Fibroblast of villous mesenchyme (primary cell): ENCODE data around the gene SYCP3. TPM values are rescaled to one million over a fixed set of nuclear protein-coding genes. Genes with fewer than 3 reads are reported as not detected.

Source experiments
- DNase-seq: peaks from one replicate; pipeline ENCODE4 v3.0.0-alpha.2; 2010; ENCODE audit warnings: low read depth
- H3K4me3 ChIP-seq: 2 replicates; pipeline ENCODE4 v1.5.1; 2011; ENCODE audit warnings: low read depth, mild to moderate bottlenecking, low read length
- CTCF ChIP-seq: IDR thresholded peaks from 2 replicates; pipeline ENCODE4 v1.5.1; 2012; ENCODE audit warnings: low read depth, mild to moderate bottlenecking, low read length; ENCODE audit not compliant: insufficient read depth
- total RNA-seq: library from RNA; depleted of rRNA; stranded (reverse); fragments of >200 nt; gene quantifications from 2 replicates; pipeline ENCODE4 v1.2.3, GENCODE V29; 2012

The SYCP3 gene
- total RNA-seq, 1 donor = under 0.01 TPM

DNA sequence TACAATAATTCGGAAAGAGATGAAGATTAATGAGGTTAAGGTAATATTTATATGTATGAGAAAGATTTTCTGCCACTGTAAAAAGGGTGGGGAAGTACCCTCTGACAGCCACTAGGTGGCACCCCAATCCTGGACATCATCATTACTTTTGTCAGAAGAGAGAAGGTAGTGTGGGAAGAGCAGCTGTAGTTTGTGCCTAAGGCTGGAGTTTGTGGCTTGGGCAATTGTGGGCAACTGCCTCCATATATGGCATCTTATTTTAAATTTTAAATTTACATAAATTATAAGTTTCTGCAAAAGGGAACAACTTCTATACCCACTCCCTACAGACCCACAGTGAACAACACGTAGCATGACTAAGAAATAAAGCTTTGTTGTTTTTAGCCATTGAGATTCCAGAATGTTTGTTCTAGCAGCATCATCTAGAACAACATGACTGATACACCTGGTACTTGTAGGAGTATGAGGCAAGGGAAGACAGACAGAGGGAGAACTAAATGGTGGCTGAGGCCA is 34.4 kb upstream of the SYCP3 start:
- peak; percentile 93 for TF ChIP-seq CTCF
- no peak overlapping the region for H3K4me3 ChIP-seq
- peak; percentile 81 for DNase-seq

DNA sequence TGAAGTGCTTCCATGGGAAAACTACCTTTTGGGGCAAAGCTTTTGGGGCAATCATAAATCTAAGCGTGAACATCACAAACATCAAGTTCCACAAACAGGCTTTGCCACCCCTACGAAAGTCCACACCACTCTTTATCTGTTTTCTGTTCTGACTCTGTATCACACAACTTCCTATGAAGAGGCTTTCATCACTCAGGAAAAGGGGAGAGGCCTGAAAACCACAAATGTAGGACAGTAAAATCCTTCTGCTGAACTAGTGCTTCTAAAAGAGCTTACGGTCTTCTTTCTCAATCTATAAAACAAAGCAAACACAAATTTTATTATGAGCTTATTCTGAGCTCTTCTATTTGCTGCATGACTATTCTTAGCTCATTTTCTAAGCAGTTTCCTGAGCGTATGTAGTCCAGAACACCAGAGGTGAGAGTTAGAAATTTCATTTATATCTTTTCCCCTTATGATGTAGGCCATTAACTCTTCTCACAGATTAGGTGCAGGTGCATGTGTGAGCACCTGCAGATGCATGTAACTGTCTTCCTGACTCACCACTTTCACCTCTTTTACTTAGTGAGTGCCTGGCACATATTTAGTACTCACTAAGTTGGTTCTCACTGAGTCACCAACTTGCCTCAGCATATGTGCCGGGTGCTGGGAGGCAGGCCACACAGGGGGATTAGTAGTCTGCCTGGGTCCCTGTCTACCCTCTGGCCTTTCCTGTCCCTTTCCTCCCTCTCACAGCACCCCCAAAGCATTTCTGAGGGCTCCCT is 32.9 kb upstream of the SYCP3 start:
- TF ChIP-seq CTCF = no peak
- H3K4me3 ChIP-seq = no peak overlapping the region
- DNase-seq = peak; percentile 20

GRCh38 chr12:101769865-101770264 is 30.6 kb upstream of the SYCP3 start:
- no peak for TF ChIP-seq CTCF
- no peak for DNase-seq
- H3K4me3 ChIP-seq = no peak overlapping the region

DNA sequence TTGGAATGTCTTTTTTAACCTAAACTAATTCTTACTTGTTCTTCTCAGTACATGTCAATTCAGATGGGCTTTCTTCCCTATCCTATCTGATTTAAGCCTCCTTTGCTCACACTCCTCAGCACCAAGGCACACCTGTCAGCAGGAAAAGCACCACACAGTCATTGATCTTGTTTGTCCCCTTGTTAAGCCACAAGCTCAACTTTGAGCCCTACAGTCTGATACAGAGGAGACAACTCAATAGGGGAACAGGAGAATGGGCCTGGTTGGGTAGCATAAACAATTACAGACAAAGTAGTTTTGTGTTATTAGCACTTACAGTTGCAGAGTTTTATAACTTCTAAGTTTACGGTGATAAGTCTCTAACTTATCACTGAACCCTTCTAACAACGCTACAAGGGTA is 29.5 kb upstream of the SYCP3 start:
- DNase-seq = no peak
- TF ChIP-seq CTCF = no peak
- H3K4me3 ChIP-seq = no peak overlapping the region

GRCh38 chr12:101767537-101767936 is 28.3 kb upstream of the SYCP3 start:
- DNase-seq = no peak
- no peak for TF ChIP-seq CTCF
- H3K4me3 ChIP-seq = no peak overlapping the region

DNA sequence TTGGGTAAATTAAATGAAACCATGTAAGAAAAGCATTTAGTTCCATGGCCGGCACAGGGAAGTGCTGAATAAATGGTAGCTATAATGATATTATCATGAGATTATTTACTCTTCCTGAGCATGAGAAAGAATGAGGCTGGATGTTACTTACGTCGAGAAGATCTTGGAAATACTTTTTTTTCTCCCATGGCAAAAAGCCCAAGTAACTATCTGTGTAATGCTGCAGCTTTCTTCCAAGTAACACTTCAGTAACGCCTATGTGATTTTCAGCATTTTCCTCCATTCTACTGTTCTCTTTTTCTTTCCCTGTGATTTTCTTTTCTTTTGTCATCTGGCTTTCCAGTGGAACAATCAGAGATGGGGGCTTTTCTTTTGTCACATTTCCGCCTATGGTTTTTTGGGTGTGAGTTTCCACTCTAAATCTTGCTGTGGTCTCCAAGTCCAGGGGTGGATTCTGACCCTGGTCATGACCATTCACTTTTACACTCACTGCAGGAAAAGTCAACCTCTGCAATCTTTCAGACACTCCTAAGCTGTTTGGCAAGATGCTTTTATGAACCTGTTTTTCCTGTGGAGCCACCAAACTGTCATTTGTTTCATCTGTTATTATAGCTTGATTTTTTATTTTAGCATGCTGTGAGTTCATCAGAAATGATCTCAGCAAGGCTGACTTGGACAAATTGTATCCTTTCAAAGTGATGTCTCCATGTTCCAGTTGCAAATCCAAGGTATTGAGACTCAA is 25.0 kb upstream of the SYCP3 start:
- DNase-seq = peak; percentile 45
- no peak overlapping the region for H3K4me3 ChIP-seq
- TF ChIP-seq CTCF = no peak
